IPS-20b (cell line): Measurements from ENCODE around the gene PAX8.

Experiments used
- H3K27ac ChIP-seq: one replicate; pipeline ENCODE4 v1.5.1; 2013; ENCODE audit warnings: low read length
- H3K27me3 ChIP-seq: 2 replicates; pipeline ENCODE4 v1.6.1; 2013; ENCODE audit warnings: mild to moderate bottlenecking, low read length, inconsistent platforms; ENCODE audit not compliant: insufficient read depth
- H3K36me3 ChIP-seq: 2 replicates; pipeline ENCODE4 v1.6.1; 2013; ENCODE audit warnings: low read depth, mild to moderate bottlenecking, inconsistent platforms, low read length, moderate library complexity; ENCODE audit not compliant: insufficient read depth
- H3K4me1 ChIP-seq: 2 replicates; pipeline ENCODE4 v1.6.1; 2013; ENCODE audit warnings: mild to moderate bottlenecking, control low read depth, inconsistent platforms, low read length, moderate library complexity; ENCODE audit not compliant: insufficient read depth
- H3K4me3 ChIP-seq: 2 replicates; pipeline ENCODE4 v1.5.1; 2013; ENCODE audit warnings: mild to moderate bottlenecking, low read length, inconsistent platforms
- H3K9ac ChIP-seq: 2 replicates; pipeline ENCODE4 v1.6.1; 2013; ENCODE audit warnings: low read depth, mild to moderate bottlenecking, inconsistent platforms, low read length, moderate library complexity
- H3K9me3 ChIP-seq: 2 replicates; pipeline ENCODE4 v1.6.1; 2013; ENCODE audit warnings: mild to moderate bottlenecking, low read depth, low read length, inconsistent platforms; ENCODE audit not compliant: insufficient read depth

The PAX8 gene

GRCh38 chr2:113195923-113196501 is 82.7 kb downstream of the PAX8 start:
- Histone ChIP-seq H3K27ac (no peak overlapping the region), H3K4me3 (no peak overlapping the region), H3K9me3 (no peaks in the 10 kb centered on the region), H3K36me3 (no peaks in the 10 kb centered on the region), H3K9ac (no peak overlapping the region), H3K4me1 (no peaks in the 10 kb centered on the region), H3K27me3 (peaks cover 22% of the 10 kb centered on the region)

- no peaks in the 10 kb centered on the region for H3K4me1 ChIP-seq
- no peak overlapping the region for H3K9ac ChIP-seq
- no peak overlapping the region for H3K27ac ChIP-seq
- peaks cover 12% of the 10 kb centered on the region for H3K27me3 ChIP-seq
- no peak overlapping the region for H3K4me3 ChIP-seq
- H3K9me3 ChIP-seq, result no peaks in the 10 kb centered on the region
- H3K36me3 ChIP-seq, result no peaks in the 10 kb centered on the region
Observed at GRCh38 chr2:113192459-113193100, 86.1 kb downstream of the PAX8 start.

GRCh38 chr2:113190871-113191270 is 87.8 kb downstream of the PAX8 start:
- no peaks in the 10 kb centered on the region for H3K9me3 ChIP-seq
- H3K27me3 ChIP-seq, result no peaks in the 10 kb centered on the region
- H3K27ac ChIP-seq, result no peak overlapping the region
- no peak overlapping the region for H3K9ac ChIP-seq
- no peaks in the 10 kb centered on the region for H3K4me1 ChIP-seq
- no peaks in the 10 kb centered on the region for H3K36me3 ChIP-seq
- H3K4me3 ChIP-seq, result no peak overlapping the region

GRCh38 chr2:113187771-113188170 is 91.0 kb downstream of the PAX8 start:
- Histone ChIP-seq H3K27me3 (no peaks in the 10 kb centered on the region), H3K9me3 (no peaks in the 10 kb centered on the region), H3K9ac (no peak overlapping the region), H3K27ac (no peak overlapping the region), H3K4me1 (no peaks in the 10 kb centered on the region), H3K36me3 (no peaks in the 10 kb centered on the region), H3K4me3 (no peak overlapping the region)

DNA sequence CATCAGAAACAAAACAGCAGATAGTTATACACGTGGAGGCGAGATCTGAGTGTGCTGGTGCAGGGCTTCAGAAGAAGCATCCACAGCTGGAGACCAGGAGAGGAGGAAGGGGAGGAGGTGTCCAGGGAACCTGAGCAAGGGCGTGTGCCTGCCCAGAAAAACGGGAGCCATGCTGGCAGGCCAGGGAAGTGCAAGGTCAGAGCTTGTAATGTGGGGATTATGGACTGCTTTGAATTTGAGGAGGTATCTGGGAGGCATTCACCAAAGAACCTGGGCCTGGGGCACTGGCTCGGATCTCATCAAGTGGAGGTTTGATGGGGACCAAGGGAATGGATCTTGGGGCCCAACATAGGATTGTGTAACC is 92.3 kb downstream of the PAX8 start:
- Histone ChIP-seq H3K27me3 (no peaks in the 10 kb centered on the region), H3K27ac (no peak overlapping the region), H3K4me1 (no peaks in the 10 kb centered on the region), H3K4me3 (no peak overlapping the region), H3K9me3 (no peaks in the 10 kb centered on the region), H3K36me3 (no peaks in the 10 kb centered on the region), H3K9ac (no peak overlapping the region)

- H3K36me3 ChIP-seq, result no peaks in the 10 kb centered on the region
Observed at GRCh38 chr2:113185664-113186432, 92.9 kb downstream of the PAX8 start.

GRCh38 chr2:113184531-113185230 is 94.0 kb downstream of the PAX8 start:
- Histone ChIP-seq H3K4me3 (no peak overlapping the region), H3K36me3 (no peaks in the 10 kb centered on the region), H3K27ac (no peak overlapping the region), H3K9ac (no peak overlapping the region), H3K4me1 (no peaks in the 10 kb centered on the region), H3K9me3 (no peaks in the 10 kb centered on the region), H3K27me3 (no peaks in the 10 kb centered on the region)

More at GRCh38 chr2:113185664-113186432, 92.9 kb downstream of the PAX8 start:
- H3K4me1 ChIP-seq, result no peaks in the 10 kb centered on the region
- no peak overlapping the region for H3K27ac ChIP-seq
- H3K9ac ChIP-seq, result no peak overlapping the region
- no peak overlapping the region for H3K4me3 ChIP-seq
- H3K27me3 ChIP-seq, result no peaks in the 10 kb centered on the region
- H3K9me3 ChIP-seq, result no peaks in the 10 kb centered on the region

- Histone ChIP-seq H3K9ac (no peak overlapping the region), H3K36me3 (no peaks in the 10 kb centered on the region), H3K27me3 (no peaks in the 10 kb centered on the region), H3K4me3 (no peak overlapping the region), H3K27ac (no peak overlapping the region), H3K4me1 (no peaks in the 10 kb centered on the region), H3K9me3 (no peaks in the 10 kb centered on the region)
Observed at GRCh38 chr2:113183703-113184102, 95.0 kb downstream of the PAX8 start.

DNA sequence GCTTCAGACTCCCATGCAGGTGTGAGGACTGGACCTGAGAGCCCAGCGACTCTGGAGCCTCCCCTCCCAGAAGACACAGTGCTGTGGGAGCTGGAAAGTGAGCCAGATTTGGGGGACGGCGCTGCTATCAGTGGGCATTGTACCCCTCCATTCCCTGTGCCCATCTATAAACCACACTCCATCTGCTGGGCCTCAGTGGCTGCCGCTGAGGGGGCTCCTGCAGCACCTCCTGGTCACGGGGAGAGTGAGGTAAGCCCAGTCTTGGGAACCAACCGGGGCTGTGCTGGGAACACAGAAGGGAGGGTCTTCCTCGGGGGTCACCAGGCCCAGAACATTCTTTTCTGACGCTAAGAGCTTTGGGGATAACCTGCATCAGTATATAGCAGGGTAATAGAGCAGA is 95.5 kb downstream of the PAX8 start:
- H3K9ac ChIP-seq, result no peak overlapping the region
- no peak overlapping the region for H3K4me3 ChIP-seq
- no peaks in the 10 kb centered on the region for H3K4me1 ChIP-seq
- H3K27me3 ChIP-seq, result no peaks in the 10 kb centered on the region
- H3K36me3 ChIP-seq, result no peaks in the 10 kb centered on the region
- H3K9me3 ChIP-seq, result no peaks in the 10 kb centered on the region
- H3K27ac ChIP-seq, result no peak overlapping the region

DNA sequence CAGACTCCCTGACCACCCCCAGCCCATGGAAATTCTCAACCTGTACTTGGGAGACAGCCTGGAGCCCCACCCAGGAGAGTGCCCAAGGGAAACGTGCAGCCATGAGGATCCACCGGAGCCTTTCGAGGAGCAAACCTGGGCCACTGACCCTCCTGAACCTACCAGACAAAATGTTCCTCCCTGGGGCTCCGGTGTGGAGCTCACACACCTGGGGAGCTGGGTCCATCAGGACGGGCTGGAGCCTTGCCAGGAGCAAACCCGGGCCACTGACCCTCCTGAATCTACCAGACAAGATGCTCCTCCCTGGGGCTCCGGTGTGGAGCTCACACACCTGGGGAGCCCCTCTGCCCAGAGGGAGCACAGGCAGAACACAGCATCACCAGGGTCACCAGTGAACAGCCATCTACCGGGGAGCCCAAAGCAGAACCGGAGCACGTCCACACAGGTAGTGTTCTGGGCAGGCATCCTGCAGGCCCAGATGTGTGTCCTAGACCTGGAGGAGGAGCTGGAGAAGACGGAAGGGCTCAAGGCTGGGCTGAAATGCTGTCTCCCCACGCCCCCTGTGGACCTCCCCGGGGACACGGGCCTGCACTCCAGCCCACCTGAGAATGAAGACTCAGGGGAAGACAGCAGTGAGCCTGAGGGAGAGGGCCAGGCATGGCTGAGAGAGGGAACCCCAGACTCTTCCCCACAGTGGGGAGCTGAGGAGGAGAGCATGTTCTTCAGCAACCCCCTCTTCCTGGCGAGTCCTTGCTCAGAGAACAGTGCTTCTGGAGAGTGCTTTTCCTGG is 96.1 kb downstream of the PAX8 start:
- H3K9me3 ChIP-seq, result no peaks in the 10 kb centered on the region
- H3K36me3 ChIP-seq, result no peaks in the 10 kb centered on the region
- H3K4me1 ChIP-seq, result no peaks in the 10 kb centered on the region
- no peaks in the 10 kb centered on the region for H3K27me3 ChIP-seq
- no peak overlapping the region for H3K27ac ChIP-seq
- H3K4me3 ChIP-seq, result no peak overlapping the region
- no peak overlapping the region for H3K9ac ChIP-seq
